COLO829 (cell line): ENCODE results near the gene CARD10.
"Not testable (repeated sequence)": the region's sequence is repeated elsewhere in the genome, so short reads cannot be mapped to it uniquely, and the experiment has no call there.

Experiments
- DNase-seq: peaks from one replicate; pipeline ENCODE4 v3.0.0; 2012; ENCODE audit warnings: low spot score

Gene CARD10

DNA sequence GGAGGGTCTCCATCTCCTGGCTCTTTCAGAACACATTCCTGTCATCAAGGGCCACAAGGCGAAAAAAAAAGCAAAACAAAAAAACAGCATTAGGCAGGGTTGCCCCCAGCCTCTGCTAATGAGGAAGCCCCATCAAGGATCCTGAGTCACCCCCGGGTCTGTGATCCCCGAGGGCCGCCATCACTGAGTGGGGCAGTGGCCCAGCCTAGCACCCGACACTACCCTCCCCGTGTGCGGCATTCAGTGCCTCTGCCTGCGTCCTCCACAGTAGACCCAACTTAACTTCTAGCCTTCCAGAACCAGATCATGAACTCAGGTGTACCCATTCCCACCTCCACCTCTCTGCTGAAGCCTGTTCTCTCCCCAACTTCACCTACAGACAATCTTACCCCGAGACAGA lies 34.5 kb upstream of the CARD10 start:
- no peak for DNase-seq

DNA sequence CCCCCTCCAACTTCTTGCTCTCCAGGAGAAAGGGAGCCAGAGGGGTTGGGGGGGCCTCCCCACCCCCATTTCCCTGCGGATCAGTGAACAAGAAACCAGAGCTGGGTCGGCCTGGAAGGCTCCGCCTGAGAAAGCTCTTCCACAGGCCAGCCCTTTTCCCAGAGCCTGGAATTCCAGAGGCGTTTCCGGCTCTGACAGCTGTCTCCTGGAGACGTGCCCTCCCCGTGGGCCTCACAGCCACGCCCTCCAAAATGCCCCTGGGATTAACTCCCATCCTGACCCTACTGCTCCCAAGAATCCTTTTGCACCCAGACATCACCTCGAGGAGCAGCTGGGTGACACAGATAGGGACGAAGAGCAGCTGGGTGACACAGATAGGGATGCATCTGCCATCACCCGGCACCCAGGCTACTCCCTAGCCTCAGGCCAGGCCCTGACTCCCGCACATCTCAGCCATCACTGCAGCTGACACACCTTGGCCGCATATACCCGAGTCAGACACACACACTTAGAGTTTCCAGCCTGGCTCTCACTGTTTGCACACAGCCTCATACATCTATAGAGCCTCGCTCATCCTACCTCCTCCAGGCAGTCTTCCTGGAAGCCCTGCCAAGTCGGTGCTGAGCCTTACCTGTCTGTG lies 33.4 kb upstream of the CARD10 start:
- peak; percentile 56 for DNase-seq

DNA sequence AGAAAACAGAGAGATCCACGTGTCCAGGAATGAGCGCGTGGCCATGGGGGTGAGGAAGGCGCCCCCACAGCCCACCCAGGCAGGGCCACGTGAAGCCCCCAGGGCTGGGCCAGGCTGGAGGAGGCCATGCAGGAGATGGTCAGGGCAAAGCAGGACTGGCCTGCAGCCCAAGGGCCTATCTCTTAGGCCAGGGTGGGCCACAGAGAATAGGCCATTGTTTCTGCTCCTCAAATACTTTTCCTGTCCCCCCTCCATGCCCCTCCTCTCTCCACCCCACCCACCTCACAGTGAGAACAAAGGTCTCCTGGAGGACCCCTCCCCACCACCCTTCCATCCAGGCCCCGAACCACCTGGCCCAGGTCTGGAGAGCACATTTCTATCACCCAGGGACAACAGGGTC lies 32.8 kb upstream of the CARD10 start:
- DNase-seq, result no peak

DNA sequence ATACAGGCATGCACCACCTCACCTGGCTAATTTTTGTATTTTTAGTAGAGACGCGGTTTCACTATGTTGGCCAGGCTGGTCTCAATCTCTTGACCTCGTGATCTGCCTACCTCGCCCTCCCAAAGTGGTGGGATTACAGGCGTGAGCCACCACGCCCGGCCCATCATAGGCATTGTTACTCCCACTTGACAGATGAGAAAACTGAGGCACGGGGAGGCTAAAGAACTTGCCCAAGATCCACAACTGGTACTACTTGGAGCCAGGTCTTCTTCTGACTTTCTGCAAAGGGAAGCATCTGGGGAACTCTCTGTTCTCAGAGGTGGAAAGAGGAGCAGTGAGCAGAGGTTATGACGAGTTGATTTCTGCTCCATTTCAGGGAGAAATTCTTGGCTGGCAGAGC lies 31.7 kb upstream of the CARD10 start:
- DNase-seq, result not testable (repeated sequence)

DNA sequence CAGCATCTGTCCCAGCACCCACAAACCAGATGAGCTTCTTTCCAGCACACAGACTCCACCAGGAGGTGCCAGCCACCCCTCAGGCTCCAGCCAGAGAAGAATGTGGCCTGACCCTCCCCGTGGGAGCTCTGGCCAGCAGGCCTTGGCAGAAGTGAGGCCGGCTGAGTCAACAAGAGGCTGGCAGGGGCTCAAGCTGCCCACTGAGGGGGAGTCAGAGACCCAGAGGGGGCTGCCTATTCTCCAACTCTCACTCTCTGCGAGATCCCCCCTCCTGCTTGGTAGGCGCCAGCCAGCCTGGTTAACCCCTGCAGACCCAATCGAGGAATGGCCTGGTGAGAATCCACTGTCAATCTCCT lies 30.5 kb upstream of the CARD10 start:
- DNase-seq, result no peak

DNA sequence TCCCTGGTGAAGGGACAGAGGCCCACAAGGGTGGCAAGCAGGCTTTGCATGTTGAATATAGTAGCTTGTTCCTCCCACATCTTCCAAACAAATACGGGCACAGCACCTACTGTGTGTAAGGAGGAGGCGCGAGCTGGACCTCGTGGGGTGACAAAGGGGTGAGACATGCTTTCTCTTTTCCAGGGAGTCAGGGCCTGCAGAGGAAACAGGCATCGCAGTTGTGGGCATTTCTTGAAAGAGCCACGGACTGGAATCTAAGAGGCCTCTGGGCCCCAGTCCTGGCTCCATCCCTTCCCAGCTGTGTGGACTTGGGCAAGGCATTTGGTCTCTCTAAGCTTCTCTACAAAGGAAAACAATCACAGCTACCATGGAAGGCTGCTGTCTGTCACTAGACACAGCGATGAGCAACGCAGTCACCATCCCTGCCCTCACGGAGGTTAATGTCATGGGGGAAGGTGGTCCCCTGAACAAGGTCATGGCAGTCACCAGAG lies 28.1 kb upstream of the CARD10 start:
- no peak for DNase-seq

DNA sequence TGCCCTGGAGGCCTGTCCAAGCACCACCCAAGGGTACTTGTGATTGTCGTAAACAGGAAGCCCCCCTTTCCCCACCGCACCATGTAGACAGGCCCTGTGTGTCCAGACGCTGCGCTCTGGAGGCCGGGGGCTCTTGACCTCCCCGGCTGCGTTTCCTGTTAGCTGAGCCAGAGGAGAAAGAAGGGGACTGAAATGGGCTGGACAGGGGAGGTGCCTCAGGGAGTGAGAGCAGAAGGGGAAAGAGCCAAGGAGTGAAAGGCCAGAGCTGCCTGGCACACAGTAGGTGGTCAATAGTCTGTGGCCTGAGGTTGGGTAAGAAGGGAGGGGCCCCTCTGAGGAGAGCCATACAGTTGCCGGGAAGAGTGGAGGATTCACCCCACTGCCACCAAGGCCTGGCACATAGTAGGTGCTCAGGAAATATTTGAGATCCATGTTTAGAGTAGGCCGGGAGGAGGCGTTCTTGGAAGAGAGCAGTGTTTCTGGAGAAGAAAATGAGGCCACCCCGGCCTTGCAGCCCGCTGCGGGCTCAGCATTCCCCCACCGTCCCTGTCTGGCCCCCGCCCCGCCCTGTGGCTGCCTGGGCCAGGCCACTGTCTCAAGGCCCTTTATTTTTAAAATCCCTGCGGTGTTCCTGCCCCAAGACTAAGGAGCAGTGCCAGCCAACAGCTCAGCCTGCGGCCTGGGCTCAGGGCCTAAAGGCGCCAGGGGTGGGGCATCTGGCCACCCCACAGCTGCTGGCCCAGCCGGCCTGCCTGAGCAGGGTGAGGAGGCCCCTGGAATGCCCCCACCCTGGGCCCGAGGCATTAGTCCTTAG lies 27.4 kb upstream of the CARD10 start:
- no peak for DNase-seq

DNA sequence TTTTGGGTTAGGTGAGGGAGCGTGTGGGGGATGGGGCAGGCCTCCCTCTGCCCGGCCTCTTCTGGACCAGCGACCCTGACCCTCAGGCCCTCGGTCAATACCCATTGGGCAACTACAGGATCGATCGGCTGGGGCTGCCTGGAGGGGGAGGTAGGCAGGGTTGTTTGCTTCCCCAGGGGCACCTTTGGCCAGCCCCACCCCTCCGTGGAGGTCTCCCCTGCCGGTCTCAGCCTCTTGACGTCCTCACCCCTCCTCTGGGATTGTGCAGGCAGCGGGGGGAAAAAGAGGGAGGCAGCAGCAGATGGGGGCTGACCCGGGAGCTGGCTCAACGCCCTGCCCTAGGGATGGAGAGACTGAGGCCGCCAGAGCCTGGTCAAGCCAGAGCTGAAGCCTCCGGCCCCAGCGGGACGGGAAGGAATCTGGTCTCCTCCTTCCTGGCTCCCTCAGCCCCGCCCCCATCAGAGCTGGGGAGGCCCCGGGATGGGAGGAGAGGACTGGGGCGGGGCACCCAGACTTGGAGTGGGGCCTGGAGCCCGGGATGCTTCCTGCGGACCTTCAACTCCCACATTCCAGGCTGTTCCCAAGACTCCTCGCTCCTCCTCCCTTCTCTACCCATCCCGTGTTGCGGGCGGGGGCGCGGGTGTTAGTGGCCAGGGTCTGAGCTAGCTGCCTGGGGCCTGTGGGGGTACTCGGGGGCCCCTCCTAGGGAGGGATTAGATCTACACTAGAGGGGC lies 26.7 kb upstream of the CARD10 start:
- no peak for DNase-seq

DNA sequence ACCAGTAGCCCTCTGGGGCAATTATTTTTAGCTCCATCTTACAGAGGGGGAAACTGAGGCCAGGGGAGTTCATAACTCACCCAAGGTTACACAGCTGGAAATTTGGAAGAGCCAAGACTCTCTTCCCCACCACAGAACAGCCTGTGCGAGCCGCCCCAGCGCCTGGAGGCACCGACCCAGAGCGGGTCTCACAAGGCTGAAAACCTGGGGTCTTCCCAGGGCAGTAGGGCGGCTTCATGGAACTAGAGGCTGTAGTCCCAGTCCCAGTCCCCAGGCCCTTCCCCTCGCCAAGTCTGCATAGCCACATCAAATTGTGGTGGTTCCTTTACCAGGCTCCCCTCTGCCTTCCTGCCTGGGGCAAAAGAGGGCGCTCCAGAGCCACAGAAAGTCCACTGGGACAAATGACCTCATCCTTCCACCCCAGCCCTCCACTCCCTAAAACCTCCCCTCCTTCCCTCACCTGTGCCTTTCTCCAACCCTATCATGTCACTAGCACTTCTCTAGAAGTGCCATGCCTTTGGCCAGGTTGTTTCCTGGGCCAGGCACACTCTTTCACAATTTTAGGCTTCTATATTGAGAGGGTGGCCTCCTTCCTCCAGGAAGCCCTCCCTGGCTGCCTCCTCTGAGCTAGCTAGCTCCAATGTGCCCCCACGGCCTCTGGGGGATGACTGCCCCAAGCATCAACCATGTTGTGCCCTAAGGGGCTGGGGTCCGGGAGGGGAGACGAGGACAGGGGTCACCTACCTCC lies 25.9 kb upstream of the CARD10 start:
- peak; percentile 50 for DNase-seq

DNA sequence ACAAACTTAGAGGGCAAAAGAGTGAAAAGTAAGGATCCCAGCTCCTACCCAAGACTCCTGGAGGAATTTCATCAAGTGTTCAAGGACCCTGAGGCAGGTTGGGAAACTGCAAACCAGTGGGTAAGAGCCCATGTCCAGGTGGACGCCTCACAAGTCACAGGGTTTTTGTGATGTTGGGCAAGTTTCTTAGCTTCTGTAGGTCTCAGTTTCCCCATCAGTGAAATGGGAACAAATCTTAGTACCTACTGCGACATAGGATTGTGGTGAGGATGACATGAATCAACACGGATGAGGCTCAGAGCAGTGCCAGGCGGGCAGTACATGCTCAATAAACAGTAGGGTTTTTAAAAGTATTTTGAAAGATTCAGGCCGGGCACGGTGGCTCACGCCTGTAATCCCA lies 23.7 kb upstream of the CARD10 start:
- DNase-seq, result no peak

DNA sequence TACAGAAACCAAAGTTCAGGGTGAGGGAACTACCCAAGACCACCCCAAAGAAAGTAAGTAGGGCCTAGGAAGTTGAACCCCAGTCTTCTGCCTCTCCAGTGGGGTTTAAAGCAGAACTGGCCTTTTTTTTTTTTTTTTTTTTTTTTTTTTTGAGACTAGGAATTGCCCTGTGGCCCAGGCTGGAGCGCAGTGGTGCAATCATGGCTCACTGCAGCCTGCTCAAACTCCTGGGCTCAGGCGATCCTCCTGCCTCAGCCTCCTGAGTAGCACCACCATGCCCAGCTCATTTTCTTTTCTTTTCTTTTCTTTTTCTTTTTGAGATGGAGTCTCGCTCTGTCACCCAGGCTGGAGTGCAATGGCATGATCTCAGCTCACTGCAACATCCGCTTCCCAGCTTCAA lies 23.2 kb upstream of the CARD10 start:
- not testable (repeated sequence) for DNase-seq

DNA sequence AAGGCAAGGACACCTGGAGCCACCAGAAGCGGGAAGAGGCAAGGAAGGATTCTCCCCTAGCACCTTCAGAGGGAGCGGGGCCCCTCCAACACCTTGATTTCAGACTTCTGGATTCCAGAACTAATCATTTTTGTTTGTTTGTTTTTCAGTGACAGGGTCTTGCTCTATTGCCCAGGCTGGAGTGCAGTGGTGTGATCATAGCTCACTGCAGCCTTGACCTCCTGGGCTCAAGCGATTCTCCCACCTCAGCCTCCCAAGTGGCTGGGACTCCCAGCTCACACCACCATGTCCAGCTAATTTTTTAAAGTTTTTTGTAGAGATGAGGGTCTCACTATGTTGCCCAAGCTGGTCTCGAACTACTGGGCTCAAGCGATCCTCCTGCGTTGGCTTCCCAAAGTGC lies 20.6 kb upstream of the CARD10 start:
- not testable (repeated sequence) for DNase-seq

DNA sequence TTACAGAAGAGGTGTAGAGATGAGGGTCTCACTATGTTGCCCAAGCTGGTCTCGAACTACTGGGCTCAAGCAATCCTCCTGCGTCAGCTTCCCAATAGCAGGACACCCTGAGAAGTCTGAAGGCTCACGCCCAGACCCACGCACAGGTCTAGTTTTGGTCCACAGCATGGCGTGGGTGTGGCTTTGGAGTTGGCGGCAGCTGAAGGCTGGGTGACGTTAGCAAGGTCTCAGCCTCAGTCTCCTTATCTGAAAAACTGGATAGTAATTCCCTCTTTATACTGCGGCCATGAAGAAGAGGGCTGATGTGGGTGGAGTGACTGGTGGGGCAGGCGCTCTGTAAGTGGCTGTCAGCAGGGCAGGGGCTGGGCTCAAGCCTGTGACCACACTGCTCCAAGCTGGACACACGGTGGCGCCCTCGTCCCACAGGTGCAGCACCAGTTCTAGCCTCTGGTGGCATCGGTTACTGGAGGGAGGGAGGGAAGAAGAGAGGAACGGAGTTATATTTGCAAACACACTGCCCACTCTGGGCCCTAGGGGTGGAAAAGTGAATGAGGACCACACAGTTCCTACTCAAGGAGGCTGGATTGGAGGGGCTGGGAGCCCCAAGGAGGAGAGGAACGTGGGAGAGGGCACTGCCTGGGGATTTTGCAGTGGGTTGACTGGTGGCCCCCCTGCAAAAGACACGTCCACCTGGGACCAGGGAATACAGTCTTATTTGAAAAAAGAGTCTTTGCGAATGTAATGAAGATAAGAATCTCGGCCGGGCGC lies 19.6 kb upstream of the CARD10 start:
- DNase-seq, result peak; percentile 97

DNA sequence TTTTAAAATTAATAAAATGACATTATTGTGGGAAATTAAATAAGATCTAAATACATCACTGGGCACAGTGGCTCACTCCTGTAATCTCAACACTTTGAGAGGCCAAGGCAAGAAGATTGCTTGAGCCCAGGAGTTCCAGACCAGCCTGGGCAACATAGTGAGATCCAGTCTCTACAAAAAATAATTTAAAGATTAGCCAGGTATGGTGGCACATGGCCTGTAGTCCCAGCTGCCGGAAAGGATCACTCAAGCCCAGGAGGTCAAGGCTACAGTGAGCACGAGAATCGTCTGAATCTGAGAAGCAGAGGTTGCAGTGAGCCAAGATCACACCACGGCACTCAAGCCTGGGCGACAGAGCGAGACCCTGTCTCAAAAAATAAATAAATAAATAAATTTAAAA lies 15.9 kb upstream of the CARD10 start:
- DNase-seq, result no peak

DNA sequence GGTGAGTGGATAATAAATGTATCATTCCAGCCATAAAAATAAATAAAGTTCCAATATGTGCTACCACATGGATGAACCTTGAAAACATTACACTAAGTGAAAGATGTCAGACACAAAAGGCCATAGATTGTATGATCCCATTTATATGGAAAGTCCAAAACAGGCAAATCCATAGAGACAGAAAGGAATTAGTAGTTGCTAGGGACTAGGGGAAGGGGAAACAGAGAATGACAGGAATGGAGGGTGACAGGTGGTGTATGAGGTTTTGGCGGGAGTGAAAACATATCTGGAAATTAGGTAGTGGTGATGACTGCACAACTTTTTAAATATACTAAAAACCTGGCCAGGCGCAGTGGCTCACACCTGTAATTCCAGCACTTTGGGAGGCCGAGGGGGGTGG lies 15.2 kb upstream of the CARD10 start:
- no peak for DNase-seq

DNA sequence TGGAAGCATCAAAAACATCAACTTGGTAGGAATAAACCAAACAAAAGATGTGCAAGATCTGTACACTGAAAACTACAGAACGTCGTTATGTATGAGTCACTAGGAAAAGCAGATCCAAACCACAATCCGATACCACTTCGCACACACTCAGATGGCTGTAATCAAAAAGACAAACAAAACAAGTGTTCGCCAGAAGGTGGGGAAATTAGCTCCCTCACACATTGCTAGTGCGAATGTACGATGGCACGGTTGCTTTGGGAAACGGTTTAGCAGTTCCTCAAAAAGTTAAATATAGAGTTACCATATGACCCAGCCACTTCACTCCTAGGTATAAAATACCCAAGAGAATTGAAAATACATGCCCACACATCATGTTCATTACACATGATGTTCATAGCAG lies 14.8 kb upstream of the CARD10 start:
- DNase-seq, result no peak

DNA sequence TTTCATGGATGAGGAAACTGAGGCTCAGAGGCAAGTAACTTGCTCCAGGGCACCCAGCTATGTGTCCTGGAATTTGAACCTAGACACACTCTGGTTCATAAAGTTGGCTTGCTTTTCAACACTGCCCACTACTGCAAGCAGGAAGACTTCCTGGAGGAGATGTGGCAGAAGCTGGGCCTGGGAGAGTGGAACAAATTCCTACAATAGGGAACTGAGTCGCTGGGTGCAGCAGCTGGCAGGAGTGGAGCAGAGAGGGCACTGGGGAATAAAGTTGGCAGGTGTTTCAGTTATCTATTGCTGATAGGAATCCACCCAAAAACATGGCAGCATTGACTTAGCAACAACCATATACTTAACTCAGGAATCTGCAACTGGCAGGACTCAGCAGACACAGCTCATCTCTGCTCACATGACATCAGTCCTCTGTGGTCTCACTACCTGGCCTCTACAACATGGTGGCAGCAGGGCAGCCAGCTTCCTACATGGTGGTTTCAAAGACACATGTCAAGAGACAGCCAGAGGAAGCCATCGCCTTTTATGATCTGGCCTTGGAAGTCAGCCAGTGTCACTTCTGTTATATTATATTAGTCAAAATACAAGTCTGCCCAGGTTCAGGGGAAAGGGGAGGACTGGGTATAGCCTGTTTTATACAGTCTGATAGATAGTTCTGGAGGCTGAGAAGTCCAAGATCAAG lies 10.6 kb upstream of the CARD10 start:
- no peak for DNase-seq

DNA sequence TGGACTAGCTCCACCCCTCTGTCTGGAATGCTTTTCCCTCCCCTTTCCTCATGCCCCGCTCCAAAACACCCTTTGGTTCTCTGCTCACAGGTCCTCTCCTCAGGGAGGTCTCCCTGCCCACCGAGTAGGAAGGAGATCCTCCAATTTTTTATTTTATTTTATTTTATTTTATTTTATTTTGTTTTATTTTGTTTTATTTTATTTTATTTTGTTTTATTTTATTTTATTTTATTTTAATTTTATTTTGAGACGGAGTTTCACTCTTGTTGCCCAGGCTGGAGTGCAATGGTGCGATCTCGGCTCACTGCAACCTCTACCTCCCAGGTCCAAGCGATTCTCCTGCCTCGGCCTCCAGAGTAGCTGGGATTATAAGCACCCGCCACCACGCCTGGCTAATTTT lies 8.7 kb upstream of the CARD10 start:
- DNase-seq, result not testable (repeated sequence)

DNA sequence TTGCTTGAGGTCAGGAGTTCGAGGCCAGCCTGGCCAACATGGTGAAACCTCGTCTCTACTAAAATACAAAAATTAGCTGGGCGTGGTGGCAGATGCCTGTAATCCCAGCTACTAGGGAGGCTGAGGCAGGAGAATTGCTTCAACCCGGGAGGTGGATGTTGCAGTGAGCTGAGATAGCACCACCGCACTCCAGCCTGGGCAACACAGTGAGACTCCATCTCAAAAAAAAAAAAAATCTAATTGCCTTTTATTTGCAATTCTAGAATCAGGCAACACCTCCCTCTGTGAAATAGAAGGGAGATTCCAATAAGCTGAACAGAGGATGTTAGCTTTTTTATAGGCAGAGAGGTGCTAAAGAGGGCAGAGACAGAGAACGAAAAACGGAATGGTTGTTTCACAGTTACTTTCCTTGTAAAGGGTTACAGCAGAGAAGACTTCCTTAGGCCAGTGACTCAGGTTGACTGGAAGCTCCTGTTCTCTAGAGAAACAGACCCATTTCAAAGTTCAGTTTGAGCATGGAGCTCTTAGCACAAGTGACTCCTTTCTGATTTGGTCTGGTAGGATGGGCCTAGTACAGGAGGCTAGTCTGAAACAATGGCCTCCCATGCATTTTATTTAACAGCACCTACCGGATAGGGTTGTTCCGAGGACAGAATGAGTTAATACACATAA lies 8.0 kb upstream of the CARD10 start:
- not testable (repeated sequence) for DNase-seq

DNA sequence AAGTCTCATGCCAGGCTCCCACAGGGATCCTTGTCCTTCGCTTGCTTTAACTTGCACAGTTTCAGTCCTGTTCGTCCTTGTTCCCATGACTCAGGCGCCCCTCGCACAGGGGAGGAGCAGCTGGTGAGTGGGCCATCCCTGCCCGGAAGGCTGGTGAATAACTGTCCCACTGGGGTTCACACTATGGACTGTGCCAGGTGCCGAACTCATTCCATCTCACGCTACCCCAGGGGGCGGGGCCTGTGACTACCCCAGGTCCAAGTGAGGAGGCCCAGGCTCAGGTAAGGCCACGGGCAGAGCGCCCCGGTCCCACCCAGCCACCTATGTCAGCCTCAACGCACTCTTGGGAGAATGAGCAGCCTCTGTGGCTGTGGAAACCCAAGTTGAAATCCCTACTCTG lies 7.2 kb upstream of the CARD10 start:
- DNase-seq, result no peak
